DOHH2 (cell line): ENCODE data around the gene CELF1.

ENCODE experiments used
- H3F3A ChIP-seq: fragments of 200-600 bp; sonication (generic), shearing (Covaris generic); 2 replicates; pipeline ENCODE4 v1.6.0; 2016; ENCODE audit warnings: antibody characterized with exemption, mild to moderate bottlenecking; ENCODE audit not compliant: control insufficient read depth, insufficient read depth
- H3K27ac ChIP-seq: fragments of 200-600 bp; sonication (generic); 2 replicates; pipeline ENCODE4 v1.5.1; 2014; ENCODE audit warnings: low read depth, mild to moderate bottlenecking, low read length, moderate library complexity
- H3K27me3 ChIP-seq: fragments of 200-600 bp; sonication (generic); 2 replicates; pipeline ENCODE4 v1.6.1; 2014; ENCODE audit warnings: mild to moderate bottlenecking, low read length, mixed read lengths; ENCODE audit not compliant: control insufficient read depth
- H3K36me3 ChIP-seq: fragments of 200-600 bp; sonication (generic); 2 replicates; pipeline ENCODE4 v1.6.1; 2014; ENCODE audit warnings: mild to moderate bottlenecking, low read length, moderate library complexity, mixed read lengths; ENCODE audit not compliant: control insufficient read depth
- H3K4me1 ChIP-seq: fragments of 200-600 bp; sonication (generic); 2 replicates; pipeline ENCODE4 v1.6.1; 2014; ENCODE audit warnings: mild to moderate bottlenecking, low read length, mixed read lengths; ENCODE audit not compliant: control insufficient read depth
- H3K4me2 ChIP-seq: fragments of 200-600 bp; sonication (generic); 2 replicates; pipeline ENCODE4 v1.6.0; 2014; ENCODE audit warnings: mild to moderate bottlenecking, low read length, moderate library complexity
- H3K4me3 ChIP-seq: fragments of 200-600 bp; sonication (generic); 2 replicates; pipeline ENCODE4 v1.5.1; 2014; ENCODE audit warnings: mild to moderate bottlenecking, low read length, mixed read lengths
- H3K79me2 ChIP-seq: fragments of 200-600 bp; sonication (generic); 2 replicates; pipeline ENCODE4 v1.6.1; 2014; ENCODE audit warnings: mild to moderate bottlenecking, low read length, mixed read lengths; ENCODE audit not compliant: control insufficient read depth
- H3K9me2 ChIP-seq: fragments of 200-600 bp; sonication (generic); replicated peaks from 2 replicates; pipeline ENCODE4 v1.6.1; 2014; ENCODE audit warnings: mild to moderate bottlenecking, low read length, mixed read lengths; ENCODE audit not compliant: control insufficient read depth
- H3K9me3 ChIP-seq: fragments of 200-600 bp; sonication (generic); 2 replicates; pipeline ENCODE4 v1.6.1; 2014; ENCODE audit warnings: antibody characterized with exemption, low read length, mixed read lengths; ENCODE audit not compliant: control insufficient read depth, insufficient read depth
- H4K20me1 ChIP-seq: fragments of 200-600 bp; sonication (generic); 2 replicates; pipeline ENCODE4 v1.6.0; 2014; ENCODE audit warnings: low read depth, mild to moderate bottlenecking, antibody characterized with exemption, low read length, moderate library complexity; ENCODE audit not compliant: control insufficient read depth, insufficient read depth
- CTCF ChIP-seq: fragments of 200-600 bp; sonication (generic); IDR thresholded peaks from one replicate; pipeline ENCODE4 v1.5.1; 2014; ENCODE audit warnings: antibody characterized with exemption, mild to moderate bottlenecking, low read depth, low read length; ENCODE audit not compliant: poor library complexity, severe bottlenecking
- EZH2phosphoT487 ChIP-seq: fragments of 200-600 bp; sonication (generic); IDR thresholded peaks from 2 replicates; pipeline ENCODE4 v1.6.1; 2017; ENCODE audit warnings: borderline replicate concordance, mild to moderate bottlenecking, antibody characterized with exemption, low read length, moderate library complexity, mixed read lengths

CELF1 gene

DNA sequence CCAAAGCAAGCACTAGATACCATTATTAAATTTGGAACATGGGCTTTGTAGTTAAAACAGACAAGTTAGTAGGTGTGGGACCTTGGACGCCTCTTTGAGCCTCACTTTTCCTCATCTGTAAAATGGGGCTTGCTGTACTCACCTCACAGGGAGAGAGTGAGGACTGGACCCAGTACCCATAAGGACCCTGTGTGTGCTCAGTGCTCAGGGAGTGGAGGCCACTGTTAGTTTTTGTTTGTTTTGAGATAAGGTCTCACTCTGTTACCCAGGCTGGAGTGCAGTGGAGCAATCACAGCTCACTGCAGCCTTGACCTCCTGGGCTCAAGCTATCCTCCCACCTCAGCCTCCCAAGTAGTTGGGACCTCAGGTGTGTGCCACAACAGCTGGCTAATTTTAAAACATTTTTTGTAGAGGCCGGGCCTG lies 112.9 kb downstream of the CELF1 start:
- Histone ChIP-seq H3K36me3 (no peaks in the 10 kb centered on the region), H3K27me3 (no peaks in the 10 kb centered on the region), H3K4me2 (no peak overlapping the region), H3K4me1 (no peaks in the 10 kb centered on the region), H3K9me3 (no peaks in the 10 kb centered on the region), H3K4me3 (no peak overlapping the region), H3F3A (no peaks in the 10 kb centered on the region), H3K79me2 (no peaks in the 10 kb centered on the region), H3K9me2 (no peaks in the 10 kb centered on the region), H3K27ac (no peak overlapping the region), H4K20me1 (no peaks in the 10 kb centered on the region)
- TF ChIP-seq CTCF (no peak), EZH2phosphoT487 (no peak)

- Histone ChIP-seq H3K79me2 (no peaks in the 10 kb centered on the region), H3F3A (no peaks in the 10 kb centered on the region), H3K27me3 (no peaks in the 10 kb centered on the region), H3K9me2 (no peaks in the 10 kb centered on the region), H4K20me1 (no peaks in the 10 kb centered on the region), H3K4me3 (no peak overlapping the region), H3K4me2 (no peak overlapping the region), H3K27ac (no peak overlapping the region), H3K4me1 (no peaks in the 10 kb centered on the region), H3K9me3 (no peaks in the 10 kb centered on the region), H3K36me3 (no peaks in the 10 kb centered on the region)
- TF ChIP-seq EZH2phosphoT487 (no peak), CTCF (no peak)
These were observed 114.2 kb downstream of the CELF1 start for GRCh38 chr11:47438721-47439120.

GRCh38 chr11:47437746-47438418 lies 115.0 kb downstream of the CELF1 start:
- Histone ChIP-seq H4K20me1 (no peaks in the 10 kb centered on the region), H3F3A (no peaks in the 10 kb centered on the region)

More at GRCh38 chr11:47437746-47438418, 115.0 kb downstream of the CELF1 start:
- H3K4me3 ChIP-seq = no peak overlapping the region
- H3K36me3 ChIP-seq = no peaks in the 10 kb centered on the region
- TF ChIP-seq EZH2phosphoT487 (no peak), CTCF (no peak)
- H3K27me3 ChIP-seq = no peaks in the 10 kb centered on the region
- no peak overlapping the region for H3K4me2 ChIP-seq
- no peaks in the 10 kb centered on the region for H3K9me2 ChIP-seq
- H3K79me2 ChIP-seq = no peaks in the 10 kb centered on the region
- no peaks in the 10 kb centered on the region for H3K4me1 ChIP-seq
- H3K27ac ChIP-seq = no peak overlapping the region
- no peaks in the 10 kb centered on the region for H3K9me3 ChIP-seq
